Natural killer cell treated with Interleukin-12 subunit alpha and Interleukin-12 subunit beta and Interleukin-15 and Interleukin-18, amount 100 ng/mL, for 72 hours (primary cell): Measurements from ENCODE around the gene MAP3K5. TPM values are rescaled to one million over a fixed set of nuclear protein-coding genes. Genes with fewer than 3 reads are reported as not detected.

Experiments
- ATAC-seq, 2 donors: fragments of 150-1000 bp; cut with Tn5 transposase in 1 of 2; sonication (Bioruptor Pico), chemical (Tn5 transposase) in 1 of 2; 2 replicates each; pipeline ENCODE4 v1.10.0; 2021
- DNase-seq: peaks from one replicate; pipeline ENCODE4 v3.0.0; 2022; ENCODE audit warnings: low spot score
- H3K27ac Mint-ChIP-seq, 2 donors: 1 replicate in 1 of 2; 2 replicates in 1 of 2; pipeline ENCODE4 v1.8.0; 2022; ENCODE audit warnings: mixed read lengths in 2 of 2, mild to moderate bottlenecking in 1 of 2, moderate library complexity in 1 of 2
- H3K27me3 Mint-ChIP-seq, 2 donors: 1 replicate in 1 of 2; 2 replicates in 1 of 2; pipeline ENCODE4 v1.8.0; 2022; ENCODE audit warnings: mixed read lengths in 2 of 2
- H3K36me3 Mint-ChIP-seq: one replicate; pipeline ENCODE4 v1.8.0; 2022; ENCODE audit warnings: mixed read lengths
- H3K4me1 Mint-ChIP-seq, 2 donors: 1 replicate in 1 of 2; 2 replicates in 1 of 2; pipeline ENCODE4 v1.8.0; 2022; ENCODE audit warnings: low read depth in 2 of 2, mixed read lengths in 2 of 2, mild to moderate bottlenecking in 1 of 2
- H3K4me3 Mint-ChIP-seq: one replicate; pipeline ENCODE4 v1.8.0; 2022; ENCODE audit warnings: mixed read lengths
- H3K9me3 Mint-ChIP-seq: 2 replicates; pipeline ENCODE4 v1.8.0; 2022; ENCODE audit warnings: mixed read lengths
- total RNA-seq, 2 donors: library from RNA; stranded (reverse); gene quantifications; one replicate each; pipeline ENCODE4 v1.2.3, GENCODE V29; 2022

Gene MAP3K5
- total RNA-seq, 2 donors from 2014 or later = 27.9 to 33.0 TPM

DNA sequence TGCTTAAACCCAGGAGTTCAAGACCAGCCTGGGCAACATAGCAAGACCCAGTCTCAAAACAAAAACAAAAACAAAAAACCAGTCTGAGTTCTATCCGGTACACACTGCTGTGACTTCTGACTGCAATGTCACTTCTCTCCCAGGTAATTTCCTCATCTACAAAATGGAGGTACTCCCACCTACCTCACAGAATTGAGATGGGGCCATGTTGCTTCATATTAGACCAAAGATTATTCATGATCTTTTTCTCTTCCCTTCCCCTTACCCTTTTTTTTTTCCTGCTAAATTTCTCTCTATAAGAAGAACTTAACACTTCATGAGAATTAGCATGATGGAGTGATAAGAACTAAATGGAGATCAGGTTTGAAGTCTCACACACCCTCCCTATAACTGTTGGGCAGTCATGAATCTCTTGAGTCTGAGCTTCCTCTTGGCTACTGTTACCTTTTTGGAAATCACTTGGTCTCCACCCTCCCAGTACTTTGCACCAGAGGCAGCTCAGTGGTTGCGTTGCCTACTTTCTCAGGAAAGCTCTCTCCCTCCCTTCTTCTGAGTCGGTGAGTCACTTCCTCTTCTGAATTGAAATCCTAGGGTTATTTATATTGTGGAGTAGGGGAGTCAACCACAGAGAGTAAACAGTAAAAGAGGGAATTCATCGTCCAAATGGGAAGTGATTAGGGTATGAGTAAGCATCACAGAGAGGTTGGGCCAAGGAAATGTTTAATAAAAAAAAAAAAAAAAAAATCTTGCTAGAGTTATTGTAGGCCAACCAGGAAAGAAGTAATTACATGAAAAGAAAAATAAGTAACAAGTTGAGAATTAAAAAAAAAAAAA lies 182.2 kb downstream of the MAP3K5 start:
- H3K27ac Mint-ChIP-seq = peak overlapping the region; percentile 77 to 92
- ATAC-seq = no peak

GRCh38 chr6:136608991-136609390 lies 183.3 kb downstream of the MAP3K5 start:
- no peak for ATAC-seq
- H3K36me3 Mint-ChIP-seq = peaks cover 25% of the 10 kb centered on the region

More for the DNA sequence above, 182.2 kb downstream of the MAP3K5 start:
- H3K9me3 Mint-ChIP-seq = no peaks in the 10 kb centered on the region
- peak overlapping the region; percentile 38 for H3K4me3 Mint-ChIP-seq
- peaks cover 29% of the 10 kb centered on the region in 2 donors for H3K4me1 Mint-ChIP-seq
- H3K27me3 Mint-ChIP-seq = no peaks in the 10 kb centered on the region
- no peak for DNase-seq
- peaks cover 21% of the 10 kb centered on the region for H3K36me3 Mint-ChIP-seq

DNA sequence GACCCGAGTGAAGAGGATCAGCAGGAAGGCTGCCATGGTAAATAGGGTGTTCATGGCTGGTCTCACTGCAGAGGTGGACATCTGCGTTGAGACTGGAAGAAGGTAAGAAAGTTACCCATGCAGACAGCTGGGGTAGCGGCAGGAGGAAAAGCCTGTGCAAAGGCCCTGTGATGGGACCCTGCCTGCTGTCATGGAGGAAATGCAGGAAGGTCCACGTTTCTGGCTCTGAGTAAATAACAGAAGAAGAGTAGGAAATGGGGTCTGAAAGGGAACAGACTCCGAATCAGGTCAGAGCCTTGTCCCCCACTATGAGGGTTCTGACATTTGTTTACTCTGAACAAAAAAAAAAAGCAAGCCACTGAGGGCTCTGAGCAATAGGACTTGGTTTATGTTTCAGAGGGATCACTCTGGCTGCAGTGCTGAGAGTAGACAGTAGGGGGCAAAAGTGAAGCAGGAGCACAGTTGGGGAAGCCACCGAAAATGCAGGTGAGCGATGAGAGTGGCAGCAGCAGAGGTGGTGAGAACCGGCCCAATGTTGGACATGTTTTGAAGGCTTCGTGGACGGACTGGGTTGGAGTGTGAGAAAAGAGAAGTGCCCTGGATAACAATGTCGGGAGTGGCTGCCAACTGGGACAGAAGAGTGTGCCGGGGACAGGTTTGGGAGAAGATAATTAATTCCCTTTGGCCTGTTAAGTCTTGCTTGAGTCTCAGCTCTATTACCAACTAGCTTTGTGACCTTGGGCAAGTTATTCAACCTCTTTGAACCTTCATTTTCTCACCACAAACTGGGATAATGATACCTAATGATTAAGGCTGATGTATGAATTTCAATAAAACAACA lies 184.1 kb downstream of the MAP3K5 start:
- H3K9me3 Mint-ChIP-seq = no peaks in the 10 kb centered on the region
- peak; percentile 83 to 85 for ATAC-seq
- H3K4me3 Mint-ChIP-seq = peak overlapping the region; percentile 28
- DNase-seq = peak; percentile 66
- H3K36me3 Mint-ChIP-seq = peaks cover 25% of the 10 kb centered on the region
- H3K4me1 Mint-ChIP-seq = peaks cover 29 to 38% of the 10 kb centered on the region in 2 donors
- no peaks in the 10 kb centered on the region for H3K27me3 Mint-ChIP-seq
- H3K27ac Mint-ChIP-seq = peak overlapping the region; percentile 11 to 92

More at GRCh38 chr6:136608991-136609390, 183.3 kb downstream of the MAP3K5 start:
- Mint-ChIP-seq H3K9me3 (no peaks in the 10 kb centered on the region), H3K27me3 (no peaks in the 10 kb centered on the region), H3K4me3 (no peak overlapping the region), H3K27ac (peak overlapping the region; percentile 11 to 92), H3K4me1 (peaks cover 29 to 35% of the 10 kb centered on the region in 2 donors)
- no peak for DNase-seq

DNA sequence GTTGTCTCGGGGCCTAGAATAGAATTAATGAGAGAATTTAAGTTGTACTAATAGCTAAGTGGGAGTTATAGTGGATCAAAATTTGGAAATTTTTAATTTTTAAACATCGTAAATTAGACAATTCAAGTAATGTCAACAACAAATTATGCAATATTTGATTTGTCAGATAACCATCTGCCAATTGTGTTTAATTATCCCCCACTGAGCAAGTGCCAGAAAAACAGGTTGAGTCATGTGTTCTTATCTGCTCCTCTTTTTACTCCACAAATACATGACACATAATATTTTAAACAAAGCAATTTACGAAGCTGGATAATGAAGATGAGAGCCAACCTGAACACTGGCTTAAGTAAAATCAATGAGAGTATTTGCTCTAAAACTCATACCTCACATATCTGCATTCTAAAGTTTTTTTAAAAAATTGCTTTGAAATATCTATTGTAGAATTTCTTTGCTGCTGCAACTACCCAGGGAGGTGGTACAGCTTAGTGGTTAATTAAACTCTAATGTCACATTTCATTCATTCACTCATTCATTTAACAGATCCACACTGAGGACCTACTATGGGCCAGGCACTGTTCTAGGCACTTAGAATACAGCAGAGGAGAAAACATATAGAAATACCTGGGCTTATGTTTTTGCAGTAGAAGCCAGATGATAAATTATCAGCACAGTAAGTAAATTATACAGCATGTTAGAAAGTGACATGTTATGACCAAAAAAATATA lies 184.9 kb downstream of the MAP3K5 start:
- ATAC-seq (no peak), DNase-seq (no peak)
- Mint-ChIP-seq H3K9me3 (no peaks in the 10 kb centered on the region), H3K4me3 (no peak overlapping the region), H3K27me3 (no peaks in the 10 kb centered on the region), H3K4me1 (peaks cover 29 to 38% of the 10 kb centered on the region in 2 donors), H3K27ac (peak overlapping the region in 1 of 2 donors; percentile 92), H3K36me3 (peaks cover 25% of the 10 kb centered on the region)

GRCh38 chr6:136604928-136605510 lies 187.3 kb downstream of the MAP3K5 start:
- Mint-ChIP-seq H3K4me1 (peaks cover 22 to 43% of the 10 kb centered on the region in 2 donors), H3K27ac (peak overlapping the region in 1 of 2 donors; percentile 92), H3K36me3 (peaks cover 33% of the 10 kb centered on the region), H3K4me3 (no peak overlapping the region), H3K9me3 (no peaks in the 10 kb centered on the region), H3K27me3 (no peaks in the 10 kb centered on the region)
- DNase-seq = no peak
- no peak for ATAC-seq

- H3K27ac Mint-ChIP-seq = no peak overlapping the region
- H3K4me3 Mint-ChIP-seq = no peak overlapping the region
Observed at GRCh38 chr6:136604328-136604825, 187.9 kb downstream of the MAP3K5 start.

DNA sequence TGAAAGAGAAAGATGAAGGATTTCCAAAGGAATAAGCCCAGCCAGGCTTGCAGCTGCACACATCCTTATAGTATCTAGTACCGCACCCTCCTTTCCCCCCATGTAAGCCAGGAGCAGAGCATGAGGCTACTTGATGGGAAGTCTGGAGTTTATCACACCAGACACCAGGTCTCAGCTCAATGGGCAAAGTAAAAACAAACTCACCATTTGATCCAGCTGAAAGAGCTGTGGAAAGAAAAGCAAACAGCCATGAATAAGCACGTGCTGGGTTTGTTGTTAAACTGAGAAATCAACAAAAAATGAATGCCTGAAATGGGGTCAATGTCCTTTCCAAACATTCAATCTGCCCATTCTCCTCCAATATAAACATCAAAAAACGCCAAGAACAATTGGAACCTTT lies 191.5 kb downstream of the MAP3K5 start:
- H3K4me3 Mint-ChIP-seq = no peak overlapping the region
- ATAC-seq (no peak), DNase-seq (no peak)
- H3K27ac Mint-ChIP-seq = peak overlapping the region in 1 of 2 donors; percentile 71
- H3K4me1 Mint-ChIP-seq = peaks cover 20 to 52% of the 10 kb centered on the region in 2 donors
- peaks cover 52% of the 10 kb centered on the region for H3K36me3 Mint-ChIP-seq
- peaks cover 5% of the 10 kb centered on the region for H3K9me3 Mint-ChIP-seq
- no peaks in the 10 kb centered on the region for H3K27me3 Mint-ChIP-seq

More at GRCh38 chr6:136604328-136604825, 187.9 kb downstream of the MAP3K5 start:
- Mint-ChIP-seq H3K27me3 (no peaks in the 10 kb centered on the region), H3K36me3 (peaks cover 33% of the 10 kb centered on the region), H3K9me3 (no peaks in the 10 kb centered on the region), H3K4me1 (peaks cover 19 to 41% of the 10 kb centered on the region in 2 donors)
- DNase-seq (no peak), ATAC-seq (no peak)

GRCh38 chr6:136599329-136600011 lies 192.8 kb downstream of the MAP3K5 start:
- DNase-seq = no peak
- H3K27ac Mint-ChIP-seq = peak overlapping the region; percentile 6 to 8
- H3K27me3 Mint-ChIP-seq = no peaks in the 10 kb centered on the region
- H3K4me3 Mint-ChIP-seq = no peak overlapping the region
- ATAC-seq = no peak
- peaks cover 31 to 55% of the 10 kb centered on the region in 2 donors for H3K4me1 Mint-ChIP-seq
- peaks cover 57% of the 10 kb centered on the region for H3K36me3 Mint-ChIP-seq
- H3K9me3 Mint-ChIP-seq = peaks cover 5% of the 10 kb centered on the region

DNA sequence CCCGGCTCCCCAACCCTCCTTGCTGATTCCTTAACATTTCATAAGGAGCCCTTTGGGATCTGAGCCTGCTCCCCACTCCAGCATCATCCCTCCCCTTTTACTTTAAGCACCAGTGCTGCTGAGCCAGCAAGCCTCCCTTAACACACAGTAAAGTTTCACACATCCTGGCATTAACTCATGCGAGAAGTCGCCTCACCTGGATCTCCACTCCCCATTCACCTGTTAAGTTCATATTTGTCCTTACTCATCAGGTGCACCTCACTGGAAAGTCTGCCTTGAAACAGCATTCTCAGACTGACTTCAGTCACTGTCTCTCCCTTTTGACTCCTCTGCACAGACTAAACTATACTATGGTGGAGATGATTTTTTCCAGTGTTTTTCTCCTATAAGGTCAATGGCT lies 194.2 kb downstream of the MAP3K5 start:
- DNase-seq (no peak), ATAC-seq (no peak)
- Mint-ChIP-seq H3K36me3 (peaks cover 53% of the 10 kb centered on the region), H3K27me3 (no peaks in the 10 kb centered on the region), H3K4me3 (peak overlapping the region; percentile 69), H3K4me1 (peaks cover 45 to 61% of the 10 kb centered on the region in 2 donors), H3K9me3 (peaks cover 5% of the 10 kb centered on the region), H3K27ac (peak overlapping the region; percentile 99)

GRCh38 chr6:136594671-136595070 lies 197.6 kb downstream of the MAP3K5 start:
- no peak for DNase-seq
- H3K27me3 Mint-ChIP-seq = no peaks in the 10 kb centered on the region
- H3K9me3 Mint-ChIP-seq = peaks cover 5% of the 10 kb centered on the region
- peak overlapping the region; percentile 99 for H3K27ac Mint-ChIP-seq
- peak overlapping the region; percentile 89 for H3K4me3 Mint-ChIP-seq
- H3K4me1 Mint-ChIP-seq = peaks cover 66 to 69% of the 10 kb centered on the region in 2 donors
- ATAC-seq = no peak
- H3K36me3 Mint-ChIP-seq = peaks cover 61% of the 10 kb centered on the region

DNA sequence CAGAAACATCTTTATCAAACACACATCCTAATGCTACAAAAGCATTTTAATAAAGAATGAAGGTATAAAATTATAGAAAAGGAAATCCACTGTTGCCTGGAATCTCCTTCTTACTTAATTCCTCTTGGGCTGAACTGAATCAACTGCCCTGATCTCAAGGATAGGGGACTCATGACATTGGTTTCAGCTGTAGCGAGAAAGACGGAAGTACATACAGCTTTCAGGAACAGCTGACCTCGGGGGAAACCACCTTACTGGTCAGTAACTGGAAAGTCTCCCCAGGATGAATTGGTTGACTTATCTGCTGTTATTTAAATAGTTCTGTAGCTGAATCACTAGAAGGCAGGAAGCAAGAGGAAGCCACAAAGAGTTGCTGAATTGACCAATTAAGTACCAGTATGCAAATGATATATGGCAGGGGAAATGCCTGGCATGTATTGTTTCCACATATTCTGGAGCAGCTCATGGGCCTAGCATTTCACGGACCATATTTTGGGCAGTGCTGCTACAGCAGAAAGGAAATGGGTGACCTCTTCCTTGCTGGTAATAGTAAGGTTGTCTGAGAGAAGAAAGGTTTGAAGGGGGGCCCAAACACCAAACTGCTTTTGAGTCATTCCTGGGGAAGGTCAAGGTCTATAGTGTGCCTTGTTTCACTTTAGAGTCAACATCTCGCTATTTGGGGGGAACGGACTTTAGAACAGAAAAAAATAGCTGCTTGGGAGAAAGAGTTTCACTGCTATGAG lies 198.4 kb downstream of the MAP3K5 start:
- no peaks in the 10 kb centered on the region for H3K27me3 Mint-ChIP-seq
- DNase-seq (peak; percentile 87), ATAC-seq (peak; percentile 92 to 95)
- peak overlapping the region; percentile 89 for H3K4me3 Mint-ChIP-seq
- H3K36me3 Mint-ChIP-seq = peaks cover 64% of the 10 kb centered on the region
- peaks cover 71 to 72% of the 10 kb centered on the region in 2 donors for H3K4me1 Mint-ChIP-seq
- peaks cover 5% of the 10 kb centered on the region for H3K9me3 Mint-ChIP-seq
- H3K27ac Mint-ChIP-seq = peak overlapping the region; percentile 99
